DOHH2 (cell line): ENCODE results near the gene EFNA5.

Source experiments
- H3F3A ChIP-seq: fragments of 200-600 bp; sonication (generic), shearing (Covaris generic); 2 replicates; pipeline ENCODE4 v1.6.0; 2016; ENCODE audit warnings: antibody characterized with exemption, mild to moderate bottlenecking; ENCODE audit not compliant: control insufficient read depth, insufficient read depth
- H3K27ac ChIP-seq: fragments of 200-600 bp; sonication (generic); 2 replicates; pipeline ENCODE4 v1.5.1; 2014; ENCODE audit warnings: low read depth, mild to moderate bottlenecking, low read length, moderate library complexity
- H3K27me3 ChIP-seq: fragments of 200-600 bp; sonication (generic); 2 replicates; pipeline ENCODE4 v1.6.1; 2014; ENCODE audit warnings: mild to moderate bottlenecking, low read length, mixed read lengths; ENCODE audit not compliant: control insufficient read depth
- H3K36me3 ChIP-seq: fragments of 200-600 bp; sonication (generic); 2 replicates; pipeline ENCODE4 v1.6.1; 2014; ENCODE audit warnings: mild to moderate bottlenecking, low read length, moderate library complexity, mixed read lengths; ENCODE audit not compliant: control insufficient read depth
- H3K4me1 ChIP-seq: fragments of 200-600 bp; sonication (generic); 2 replicates; pipeline ENCODE4 v1.6.1; 2014; ENCODE audit warnings: mild to moderate bottlenecking, low read length, mixed read lengths; ENCODE audit not compliant: control insufficient read depth
- H3K4me2 ChIP-seq: fragments of 200-600 bp; sonication (generic); 2 replicates; pipeline ENCODE4 v1.6.0; 2014; ENCODE audit warnings: mild to moderate bottlenecking, low read length, moderate library complexity
- H3K4me3 ChIP-seq: fragments of 200-600 bp; sonication (generic); 2 replicates; pipeline ENCODE4 v1.5.1; 2014; ENCODE audit warnings: mild to moderate bottlenecking, low read length, mixed read lengths
- H3K79me2 ChIP-seq: fragments of 200-600 bp; sonication (generic); 2 replicates; pipeline ENCODE4 v1.6.1; 2014; ENCODE audit warnings: mild to moderate bottlenecking, low read length, mixed read lengths; ENCODE audit not compliant: control insufficient read depth
- H3K9me2 ChIP-seq: fragments of 200-600 bp; sonication (generic); replicated peaks from 2 replicates; pipeline ENCODE4 v1.6.1; 2014; ENCODE audit warnings: mild to moderate bottlenecking, low read length, mixed read lengths; ENCODE audit not compliant: control insufficient read depth
- H3K9me3 ChIP-seq: fragments of 200-600 bp; sonication (generic); 2 replicates; pipeline ENCODE4 v1.6.1; 2014; ENCODE audit warnings: antibody characterized with exemption, low read length, mixed read lengths; ENCODE audit not compliant: control insufficient read depth, insufficient read depth
- H4K20me1 ChIP-seq: fragments of 200-600 bp; sonication (generic); 2 replicates; pipeline ENCODE4 v1.6.0; 2014; ENCODE audit warnings: low read depth, mild to moderate bottlenecking, antibody characterized with exemption, low read length, moderate library complexity; ENCODE audit not compliant: control insufficient read depth, insufficient read depth
- CTCF ChIP-seq: fragments of 200-600 bp; sonication (generic); IDR thresholded peaks from one replicate; pipeline ENCODE4 v1.5.1; 2014; ENCODE audit warnings: antibody characterized with exemption, mild to moderate bottlenecking, low read depth, low read length; ENCODE audit not compliant: poor library complexity, severe bottlenecking
- EZH2phosphoT487 ChIP-seq: fragments of 200-600 bp; sonication (generic); IDR thresholded peaks from 2 replicates; pipeline ENCODE4 v1.6.1; 2017; ENCODE audit warnings: borderline replicate concordance, mild to moderate bottlenecking, antibody characterized with exemption, low read length, moderate library complexity, mixed read lengths

EFNA5 gene

DNA sequence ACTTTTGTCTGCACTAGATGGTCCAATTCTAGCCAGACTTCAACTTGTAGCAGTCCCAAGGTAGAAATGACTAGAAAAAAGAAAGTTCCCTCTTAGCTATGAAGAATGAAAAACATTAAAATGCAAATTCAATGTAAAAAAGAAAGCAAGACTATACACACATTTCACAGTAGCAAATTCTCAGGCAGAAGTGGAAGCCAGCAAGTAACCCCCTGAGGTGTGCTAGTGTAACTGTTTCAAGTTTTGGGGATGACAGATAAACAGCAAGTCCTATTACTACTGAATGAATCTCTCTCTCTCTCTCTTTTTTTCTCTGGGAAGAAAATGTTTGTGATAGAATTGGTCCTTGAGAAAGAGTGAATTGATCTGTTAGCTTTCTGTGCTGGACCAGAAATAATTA lies 185.6 kb downstream of the EFNA5 start:
- Histone ChIP-seq H3K4me2 (no peak overlapping the region), H3K9me3 (no peaks in the 10 kb centered on the region), H3K79me2 (no peaks in the 10 kb centered on the region), H4K20me1 (no peaks in the 10 kb centered on the region), H3K9me2 (no peaks in the 10 kb centered on the region), H3K4me1 (no peaks in the 10 kb centered on the region), H3K4me3 (no peak overlapping the region), H3K36me3 (no peaks in the 10 kb centered on the region), H3F3A (no peaks in the 10 kb centered on the region), H3K27ac (no peak overlapping the region), H3K27me3 (no peaks in the 10 kb centered on the region)
- TF ChIP-seq CTCF = no peak
- no peak for TF ChIP-seq EZH2phosphoT487

DNA sequence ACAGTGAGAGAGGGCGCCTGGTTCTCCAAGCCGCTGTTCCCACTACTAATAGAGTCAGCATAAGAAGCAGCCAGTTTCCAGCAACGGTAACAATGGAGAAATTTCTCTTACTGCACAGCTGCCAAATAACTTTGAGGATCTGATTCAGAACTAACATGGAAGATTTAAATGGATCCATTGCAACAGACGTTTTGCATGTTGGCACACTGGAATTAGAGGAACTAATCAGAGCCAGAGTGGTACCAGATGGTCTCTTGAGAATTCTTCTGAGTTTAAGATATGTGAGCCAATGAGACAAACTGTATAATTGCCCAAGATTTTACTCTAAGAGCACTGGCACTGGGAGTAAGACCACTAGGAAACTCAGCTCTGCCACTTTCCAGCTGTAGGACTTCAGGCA lies 186.5 kb downstream of the EFNA5 start:
- no peak for TF ChIP-seq CTCF
- TF ChIP-seq EZH2phosphoT487 = no peak

DNA sequence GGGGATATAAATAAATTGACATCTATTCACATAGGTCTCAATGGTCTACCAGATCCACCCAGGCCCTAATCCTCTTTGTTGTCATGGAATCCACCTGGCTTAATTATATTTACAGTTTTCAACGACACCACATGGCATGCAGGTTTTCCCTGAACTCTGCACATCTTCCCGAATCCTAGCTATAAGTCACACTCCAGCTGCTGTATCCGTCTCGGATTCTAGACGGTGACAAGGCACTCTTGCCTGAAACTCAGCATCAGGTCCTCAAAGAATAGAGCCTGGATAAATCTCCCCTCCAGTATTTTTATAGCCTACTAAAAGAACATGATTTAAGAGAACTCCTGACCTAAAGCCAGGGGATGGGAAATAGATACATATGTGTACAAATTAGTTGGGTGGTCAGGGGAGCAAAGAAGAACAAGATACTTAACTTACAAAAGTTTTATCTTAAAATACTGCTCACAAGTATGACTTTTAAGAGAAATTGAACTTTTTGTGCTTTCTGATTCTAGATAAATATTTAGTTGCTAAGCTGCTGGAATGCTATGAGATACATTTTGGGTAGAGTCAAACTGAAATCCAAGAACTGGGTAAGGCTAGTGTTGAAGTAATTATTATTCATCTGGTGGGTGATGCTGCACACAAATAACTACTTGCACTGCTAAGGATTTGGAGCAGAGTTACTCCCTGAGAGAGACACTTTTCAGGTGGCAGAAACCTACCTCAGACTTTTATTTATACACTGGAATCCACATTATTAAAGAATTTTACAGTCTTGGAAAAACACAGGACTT lies 187.3 kb downstream of the EFNA5 start:
- no peaks in the 10 kb centered on the region for H3K36me3 ChIP-seq
- no peaks in the 10 kb centered on the region for H3K79me2 ChIP-seq
- H3K4me1 ChIP-seq = no peaks in the 10 kb centered on the region
- no peaks in the 10 kb centered on the region for H4K20me1 ChIP-seq
- H3K4me2 ChIP-seq = no peak overlapping the region
- no peaks in the 10 kb centered on the region for H3K9me2 ChIP-seq
- no peaks in the 10 kb centered on the region for H3K27me3 ChIP-seq
- no peaks in the 10 kb centered on the region for H3F3A ChIP-seq
- H3K27ac ChIP-seq = no peak overlapping the region
- H3K4me3 ChIP-seq = no peak overlapping the region
- no peaks in the 10 kb centered on the region for H3K9me3 ChIP-seq
- TF ChIP-seq EZH2phosphoT487 = no peak

More for the DNA sequence above, 186.5 kb downstream of the EFNA5 start:
- no peak overlapping the region for H3K4me2 ChIP-seq
- no peaks in the 10 kb centered on the region for H3K36me3 ChIP-seq
- H3K27ac ChIP-seq = no peak overlapping the region
- H3K9me3 ChIP-seq = no peaks in the 10 kb centered on the region
- no peaks in the 10 kb centered on the region for H3K4me1 ChIP-seq
- H3K9me2 ChIP-seq = no peaks in the 10 kb centered on the region
- H3F3A ChIP-seq = no peaks in the 10 kb centered on the region
- no peaks in the 10 kb centered on the region for H3K27me3 ChIP-seq
- no peaks in the 10 kb centered on the region for H3K79me2 ChIP-seq
- H4K20me1 ChIP-seq = no peaks in the 10 kb centered on the region
- H3K4me3 ChIP-seq = no peak overlapping the region

DNA sequence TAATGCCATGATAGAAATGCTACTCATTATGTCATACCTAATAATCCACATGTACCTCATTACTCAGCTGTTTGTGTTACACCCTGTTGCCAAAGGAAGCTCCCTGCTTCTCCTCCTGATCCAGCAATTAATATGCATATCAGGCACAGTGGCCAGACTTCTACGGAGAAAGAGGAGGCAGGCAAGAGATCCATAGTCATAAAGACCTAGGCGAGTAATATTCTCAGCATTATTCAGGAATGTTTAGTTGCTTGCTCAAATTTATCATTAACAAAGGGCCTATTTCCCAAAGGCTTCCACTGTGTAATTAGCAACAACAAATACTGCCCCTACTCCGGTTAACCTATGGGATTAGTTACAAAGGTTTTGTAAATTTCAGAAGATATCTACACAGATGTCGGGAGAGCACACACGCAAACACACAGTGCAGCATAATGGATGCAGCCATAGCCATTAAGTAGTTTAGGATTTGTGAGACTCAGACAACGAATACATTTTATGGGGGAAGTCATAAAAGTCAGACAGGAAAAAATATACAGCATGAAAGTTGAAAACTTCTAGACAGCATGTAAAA lies 192.6 kb downstream of the EFNA5 start:
- Histone ChIP-seq H3K4me1 (no peaks in the 10 kb centered on the region), H3K9me3 (no peaks in the 10 kb centered on the region), H3K36me3 (no peaks in the 10 kb centered on the region), H3K27me3 (no peaks in the 10 kb centered on the region), H3K4me2 (no peak overlapping the region), H4K20me1 (no peaks in the 10 kb centered on the region), H3K4me3 (no peak overlapping the region), H3K9me2 (no peaks in the 10 kb centered on the region), H3K27ac (no peak overlapping the region), H3K79me2 (no peaks in the 10 kb centered on the region), H3F3A (no peaks in the 10 kb centered on the region)
- TF ChIP-seq CTCF (no peak), EZH2phosphoT487 (no peak)
